ENCODE data around the gene DPM3. TPM values are rescaled to one million over a fixed set of nuclear protein-coding genes. Genes with fewer than 3 reads are reported as not detected.

Gene DPM3
- total RNA-seq, 1 experiment from 2014 or later: 113 TPM

DNA sequence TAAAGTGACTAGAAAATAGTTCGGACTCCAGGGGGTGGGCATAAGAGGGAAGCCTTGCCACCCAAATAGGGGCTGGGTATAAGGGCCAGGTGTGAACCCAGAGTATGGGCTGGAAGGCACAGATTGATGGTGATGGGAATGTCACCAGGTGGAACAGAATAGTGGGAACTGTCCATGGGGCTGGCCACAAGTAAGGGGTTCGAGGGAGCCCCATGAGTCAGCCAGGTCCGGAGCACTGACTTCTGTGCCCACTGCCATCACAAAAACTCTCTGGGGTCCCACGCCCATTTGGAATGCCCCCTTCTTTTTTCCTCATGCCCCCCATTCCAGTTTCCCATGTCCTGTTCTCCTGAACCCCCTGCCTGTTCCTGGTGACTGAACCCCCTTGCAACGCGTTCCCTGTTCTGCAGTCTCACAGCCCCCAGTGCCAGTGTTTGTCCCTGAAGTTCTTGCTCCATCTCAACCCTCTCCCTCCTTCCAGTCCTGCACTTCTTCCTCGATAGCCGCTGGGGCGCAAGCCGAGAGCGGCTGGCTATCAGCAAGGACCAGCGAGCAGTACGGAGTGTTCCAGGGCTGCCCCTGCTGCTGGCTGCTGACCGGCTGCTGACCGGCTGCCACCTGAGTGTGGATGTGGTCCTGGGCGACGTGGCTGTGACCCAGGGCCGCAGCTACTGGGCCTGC is 41.2 kb upstream of the DPM3 start:
- no peaks in the 10 kb centered on the region for H4K20me1 ChIP-seq (ENCODE audit: insufficient read depth)
- H3K4me3 ChIP-seq (replicated peaks in 1 of 2; ENCODE audit: low read depth in 1 of 2, low read length in 2 of 2): no peak overlapping the region
- no peak overlapping the region for H3K9ac ChIP-seq (ENCODE audit: low read length)
- no peaks in the 10 kb centered on the region for H3K27me3 ChIP-seq (ENCODE audit: insufficient read depth, low read length)
- no peaks in the 10 kb centered on the region; a peak in 1 of 4 replicates for H3K36me3 ChIP-seq (ENCODE audit: control insufficient read depth in 1 of 2, insufficient read depth in 2 of 2, low read length in 2 of 2)
- TF ChIP-seq TCF7L2 (IDR thresholded peaks at IDR 0.05; ENCODE audit: borderline replicate concordance, extremely low read depth, insufficient read depth, insufficient read length): no peak
- TF ChIP-seq JUND (IDR thresholded peaks at IDR 0.05): no peak
- no peak for TF ChIP-seq FOSL1 (IDR thresholded peaks at IDR 0.05; ENCODE audit: low read depth)
- TF ChIP-seq, protein P1, sequence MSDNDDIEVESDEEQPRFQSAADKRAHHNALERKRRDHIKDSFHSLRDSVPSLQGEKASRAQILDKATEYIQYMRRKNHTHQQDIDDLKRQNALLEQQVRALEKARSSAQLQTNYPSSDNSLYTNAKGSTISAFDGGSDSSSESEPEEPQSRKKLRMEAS (IDR thresholded peaks at IDR 0.05): no peak
- no peak for TF ChIP-seq ZNF274 (IDR thresholded peaks at IDR 0.05; ENCODE audit: low read depth, low read length)
- no peak for TF ChIP-seq ZFX (IDR thresholded peaks at IDR 0.05)
- TF ChIP-seq, protein P2, sequence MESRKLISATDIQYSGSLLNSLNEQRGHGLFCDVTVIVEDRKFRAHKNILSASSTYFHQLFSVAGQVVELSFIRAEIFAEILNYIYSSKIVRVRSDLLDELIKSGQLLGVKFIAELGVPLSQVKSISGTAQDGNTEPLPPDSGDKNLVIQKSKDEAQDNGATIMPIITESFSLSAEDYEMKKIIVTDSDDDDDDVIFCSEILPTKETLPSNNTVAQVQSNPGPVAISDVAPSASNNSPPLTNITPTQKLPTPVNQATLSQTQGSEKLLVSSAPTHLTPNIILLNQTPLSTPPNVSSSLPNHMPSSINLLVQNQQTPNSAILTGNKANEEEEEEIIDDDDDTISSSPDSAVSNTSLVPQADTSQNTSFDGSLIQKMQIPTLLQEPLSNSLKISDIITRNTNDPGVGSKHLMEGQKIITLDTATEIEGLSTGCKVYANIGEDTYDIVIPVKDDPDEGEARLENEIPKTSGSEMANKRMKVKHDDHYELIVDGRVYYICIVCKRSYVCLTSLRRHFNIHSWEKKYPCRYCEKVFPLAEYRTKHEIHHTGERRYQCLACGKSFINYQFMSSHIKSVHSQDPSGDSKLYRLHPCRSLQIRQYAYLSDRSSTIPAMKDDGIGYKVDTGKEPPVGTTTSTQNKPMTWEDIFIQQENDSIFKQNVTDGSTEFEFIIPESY (IDR thresholded peaks at IDR 0.05; ENCODE audit: extremely low read depth, insufficient replicate concordance, low read length): no peak
- TF ChIP-seq, protein P3, sequence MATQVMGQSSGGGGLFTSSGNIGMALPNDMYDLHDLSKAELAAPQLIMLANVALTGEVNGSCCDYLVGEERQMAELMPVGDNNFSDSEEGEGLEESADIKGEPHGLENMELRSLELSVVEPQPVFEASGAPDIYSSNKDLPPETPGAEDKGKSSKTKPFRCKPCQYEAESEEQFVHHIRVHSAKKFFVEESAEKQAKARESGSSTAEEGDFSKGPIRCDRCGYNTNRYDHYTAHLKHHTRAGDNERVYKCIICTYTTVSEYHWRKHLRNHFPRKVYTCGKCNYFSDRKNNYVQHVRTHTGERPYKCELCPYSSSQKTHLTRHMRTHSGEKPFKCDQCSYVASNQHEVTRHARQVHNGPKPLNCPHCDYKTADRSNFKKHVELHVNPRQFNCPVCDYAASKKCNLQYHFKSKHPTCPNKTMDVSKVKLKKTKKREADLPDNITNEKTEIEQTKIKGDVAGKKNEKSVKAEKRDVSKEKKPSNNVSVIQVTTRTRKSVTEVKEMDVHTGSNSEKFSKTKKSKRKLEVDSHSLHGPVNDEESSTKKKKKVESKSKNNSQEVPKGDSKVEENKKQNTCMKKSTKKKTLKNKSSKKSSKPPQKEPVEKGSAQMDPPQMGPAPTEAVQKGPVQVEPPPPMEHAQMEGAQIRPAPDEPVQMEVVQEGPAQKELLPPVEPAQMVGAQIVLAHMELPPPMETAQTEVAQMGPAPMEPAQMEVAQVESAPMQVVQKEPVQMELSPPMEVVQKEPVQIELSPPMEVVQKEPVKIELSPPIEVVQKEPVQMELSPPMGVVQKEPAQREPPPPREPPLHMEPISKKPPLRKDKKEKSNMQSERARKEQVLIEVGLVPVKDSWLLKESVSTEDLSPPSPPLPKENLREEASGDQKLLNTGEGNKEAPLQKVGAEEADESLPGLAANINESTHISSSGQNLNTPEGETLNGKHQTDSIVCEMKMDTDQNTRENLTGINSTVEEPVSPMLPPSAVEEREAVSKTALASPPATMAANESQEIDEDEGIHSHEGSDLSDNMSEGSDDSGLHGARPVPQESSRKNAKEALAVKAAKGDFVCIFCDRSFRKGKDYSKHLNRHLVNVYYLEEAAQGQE (IDR thresholded peaks at IDR 0.05; ENCODE audit: low read depth): no peak
- no peak for TF ChIP-seq ELF1 (IDR thresholded peaks at IDR 0.05; ENCODE audit: borderline replicate concordance, low read depth)
- ChIA-PET POLR2A (interaction anchor here (1.0 kb wide), 1 partner anchor 14 kb away, joined by 3 read pairs; no protein-coding TSS in a partner anchor), RAD21 (ENCODE audit: low non-redundant PET in 1 of 2, low total read pairs in 2 of 2, uncharacterized antibody in 2 of 2, unreplicated experiment in 2 of 2) (no interaction called here), CTCF (no interaction called here)
- ATAC-seq (no peak), DNase-seq (ENCODE audit: low read depth, low spot score) (no peak)
- peaks cover 0 to 8% of the 10 kb centered on the region in 2 experiments; a peak in 3 of 4 replicates for H3K4me1 ChIP-seq (ENCODE audit: control insufficient read depth in 1 of 2, insufficient read depth in 2 of 2, low read length in 2 of 2)
- H3K79me2 ChIP-seq (ENCODE audit: insufficient read depth, low read length): no peaks in the 10 kb centered on the region
- no peaks in the 10 kb centered on the region for H3K9me2 ChIP-seq (ENCODE audit: insufficient read depth)
- intact Hi-C loops (cut with micrococcal nuclease): no loop called here
- H3K4me2 ChIP-seq (ENCODE audit: low read length): no peak overlapping the region
- H2AFZ ChIP-seq (ENCODE audit: low read depth, low read length, poor library complexity, severe bottlenecking): no peak overlapping the region
- H3K9me3 ChIP-seq (ENCODE audit: control insufficient read depth in 1 of 2, insufficient read depth in 1 of 2, low read depth in 1 of 2, low read length in 2 of 2): no peaks in the 10 kb centered on the region
- no peak overlapping the region for H3K27ac ChIP-seq (ENCODE audit: low read depth, low read length)
- no TSS peak for BruUV-seq (replicated peaks)

Measured in HCT116 (cell line).